Right renal pelvis (tissue), 4 donors: ENCODE measurements around the gene HMGCR. TPM values are rescaled to one million over a fixed set of nuclear protein-coding genes. Genes with fewer than 3 reads are reported as not detected.

Source experiments
- DNase-seq, 4 donors: peaks; one replicate each; pipeline ENCODE4 v3.0.0-alpha.2; 2013; ENCODE audit warnings: low read depth in 4 of 4, low spot score in 3 of 4, missing footprints in 1 of 4
- polyA plus RNA-seq, 4 donors: library from polyadenylated mRNA; unstranded; fragments of 120-200 nt; gene quantifications; one replicate each; pipeline ENCODE4 v1.2.1, GENCODE V29; 2013; ENCODE audit not compliant: insufficient read length in 4 of 4

Gene HMGCR
- polyA plus RNA-seq, 4 donors, result 65.5 to 91.4 (median 82.3) TPM

DNA sequence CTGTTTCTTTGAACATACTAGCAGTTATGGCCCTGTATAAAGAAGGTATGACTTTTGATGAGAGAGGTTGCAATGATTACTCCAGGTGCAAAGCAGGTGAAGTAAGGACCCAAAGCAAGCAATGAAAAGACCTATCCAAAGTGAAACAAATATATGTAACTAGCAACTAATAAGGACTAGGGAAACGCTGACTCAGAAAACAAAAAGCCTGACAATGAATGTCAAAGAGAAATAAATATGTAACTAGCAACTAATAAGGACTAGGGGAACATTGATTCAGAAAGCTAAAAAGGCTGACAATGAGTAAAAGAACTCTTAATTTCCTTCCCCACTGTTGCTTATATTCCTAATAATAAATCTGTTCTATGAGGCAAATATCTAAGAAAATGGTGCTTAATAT, 43.1 kb downstream of the HMGCR start:
- DNase-seq, result no peak

DNA sequence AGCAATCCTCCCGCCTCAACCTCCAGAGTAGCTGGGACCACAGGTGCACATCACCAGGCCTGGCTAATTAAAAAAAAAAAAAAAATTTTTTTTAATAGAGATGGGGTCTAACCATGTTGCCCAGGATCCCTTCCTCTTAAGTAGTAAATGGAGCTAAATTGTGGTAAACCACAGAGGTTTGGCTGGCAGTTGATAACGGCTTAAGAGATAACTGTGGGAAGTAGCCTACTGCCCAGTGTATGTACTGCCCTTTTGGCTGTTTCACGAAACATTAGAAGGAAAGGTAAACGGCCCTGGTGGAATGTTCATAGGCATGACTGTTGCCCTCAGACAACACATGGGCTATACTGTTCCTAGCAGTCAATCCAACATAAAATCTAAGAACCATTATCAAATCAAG, 44.4 kb downstream of the HMGCR start:
- no peak for DNase-seq

DNA sequence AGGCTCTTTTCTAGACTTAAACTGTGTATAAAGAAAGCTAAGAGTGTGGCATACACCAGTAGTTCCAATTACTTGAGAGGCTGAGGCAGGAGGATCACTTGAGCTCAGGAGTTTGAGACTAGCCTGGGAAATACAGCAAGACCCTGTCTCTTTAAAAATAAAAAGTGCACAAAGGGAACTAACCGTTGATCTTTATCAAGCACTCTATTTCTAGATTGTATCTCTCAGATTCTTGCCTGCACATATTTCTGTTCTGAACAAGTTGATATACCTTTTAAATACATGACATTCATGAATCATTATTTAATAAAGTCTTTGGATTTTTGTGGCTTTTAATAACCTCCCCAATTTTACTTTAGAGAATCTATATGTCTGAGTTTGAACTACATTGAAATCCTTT, 47.2 kb downstream of the HMGCR start:
- DNase-seq, result no peak

DNA sequence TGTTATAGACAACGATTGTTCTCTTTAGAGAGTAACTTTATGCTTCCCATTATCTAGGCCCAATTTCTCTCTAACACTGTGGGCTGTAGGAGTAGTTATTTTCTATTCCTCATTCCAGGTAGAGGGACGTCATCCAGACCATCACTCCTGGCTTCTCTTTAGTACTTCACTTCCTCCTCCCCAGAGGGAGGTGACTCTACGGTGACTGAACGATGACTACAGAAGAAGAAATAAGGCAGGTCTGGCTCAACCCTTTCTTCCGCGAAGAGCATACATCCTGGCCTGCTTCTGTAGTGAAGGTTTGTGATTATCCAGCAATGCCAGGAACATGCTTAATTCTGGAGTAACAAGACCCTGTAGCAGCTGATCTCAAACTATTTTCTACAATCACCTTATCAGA, 50.8 kb downstream of the HMGCR start:
- no peak for DNase-seq

DNA sequence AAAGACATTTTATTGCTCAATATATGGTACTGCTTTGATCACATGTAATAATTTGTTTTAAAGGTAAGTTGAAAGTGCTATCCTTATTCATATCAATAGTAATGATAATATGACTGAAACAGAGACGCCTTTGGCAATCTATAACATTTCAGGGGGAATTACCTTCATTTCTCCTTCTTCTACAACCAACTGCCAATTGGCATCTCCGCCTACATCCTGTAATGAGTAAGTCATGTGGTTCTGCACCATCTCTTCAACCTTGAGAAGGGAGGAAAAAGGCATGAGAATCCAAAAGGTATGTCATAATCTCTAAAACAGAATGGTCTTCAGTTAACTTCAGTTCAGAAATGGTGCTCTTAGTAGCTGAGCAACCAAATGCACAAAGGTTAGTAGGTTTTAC, 52.4 kb downstream of the HMGCR start:
- DNase-seq, result no peak

DNA sequence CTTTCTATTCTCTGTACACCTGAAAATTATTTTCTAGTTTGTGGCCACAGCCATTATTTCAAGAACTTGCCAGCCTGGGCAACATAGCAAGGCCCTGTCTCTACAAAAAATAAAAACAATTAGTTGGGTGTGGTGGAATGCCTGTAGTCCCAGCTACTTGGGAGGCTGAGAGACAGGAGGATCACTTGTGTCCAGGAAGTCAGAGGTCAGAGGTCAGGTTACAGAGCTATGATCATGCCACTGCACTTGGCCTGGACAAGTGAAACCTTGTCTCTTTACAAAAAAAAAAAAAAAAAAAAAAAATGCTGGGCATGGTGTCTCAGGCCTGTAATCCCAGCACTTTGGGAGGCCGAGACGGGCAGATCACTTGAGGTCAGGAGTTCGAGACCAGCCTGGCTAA, 58.3 kb downstream of the HMGCR start:
- DNase-seq, result no peak

DNA sequence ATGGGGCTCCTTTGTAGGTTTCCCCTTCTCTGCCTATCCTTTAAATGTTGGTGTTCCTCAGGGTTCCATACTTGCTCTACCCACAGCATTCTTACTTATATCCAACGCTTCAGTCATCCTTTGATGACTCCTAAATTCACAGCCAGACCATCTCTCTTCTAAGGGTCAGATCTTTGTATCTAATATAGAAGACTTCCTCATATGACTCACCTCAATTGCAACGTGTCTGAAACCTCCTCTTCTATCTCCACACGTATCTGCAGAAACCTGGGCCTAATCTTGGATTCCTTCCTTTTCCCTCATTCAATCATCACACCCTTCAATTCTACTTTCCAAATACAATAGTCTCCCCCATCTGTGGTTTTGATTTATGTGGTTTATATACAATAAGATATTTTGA, 68.3 kb downstream of the HMGCR start:
- DNase-seq, result no peak

Other genes starting within 250 kb of the HMGCR start
- gene ANKRD31, start 100.3 kb upstream of the HMGCR start, polyA plus RNA-seq, result under 1 TPM; 0.48 to 0.67 (median 0.52) TPM
- gene CERT1, start 174.4 kb downstream of the HMGCR start, polyA plus RNA-seq, result 10 to 100 TPM; 54.0 to 64.9 (median 62.2) TPM
- gene POLK, start 174.7 kb downstream of the HMGCR start, polyA plus RNA-seq, result 10 to 100 TPM; 25.2 to 33.6 (median 32.6) TPM